Kidney glomerular epithelial cell (primary cell): ENCODE measurements around the gene TNFRSF8.

ENCODE experiments used
- DNase-seq: peaks from one replicate; lab custom pipeline; 2025; lab: John Stamatoyannopoulos, UW

TNFRSF8 gene

DNA sequence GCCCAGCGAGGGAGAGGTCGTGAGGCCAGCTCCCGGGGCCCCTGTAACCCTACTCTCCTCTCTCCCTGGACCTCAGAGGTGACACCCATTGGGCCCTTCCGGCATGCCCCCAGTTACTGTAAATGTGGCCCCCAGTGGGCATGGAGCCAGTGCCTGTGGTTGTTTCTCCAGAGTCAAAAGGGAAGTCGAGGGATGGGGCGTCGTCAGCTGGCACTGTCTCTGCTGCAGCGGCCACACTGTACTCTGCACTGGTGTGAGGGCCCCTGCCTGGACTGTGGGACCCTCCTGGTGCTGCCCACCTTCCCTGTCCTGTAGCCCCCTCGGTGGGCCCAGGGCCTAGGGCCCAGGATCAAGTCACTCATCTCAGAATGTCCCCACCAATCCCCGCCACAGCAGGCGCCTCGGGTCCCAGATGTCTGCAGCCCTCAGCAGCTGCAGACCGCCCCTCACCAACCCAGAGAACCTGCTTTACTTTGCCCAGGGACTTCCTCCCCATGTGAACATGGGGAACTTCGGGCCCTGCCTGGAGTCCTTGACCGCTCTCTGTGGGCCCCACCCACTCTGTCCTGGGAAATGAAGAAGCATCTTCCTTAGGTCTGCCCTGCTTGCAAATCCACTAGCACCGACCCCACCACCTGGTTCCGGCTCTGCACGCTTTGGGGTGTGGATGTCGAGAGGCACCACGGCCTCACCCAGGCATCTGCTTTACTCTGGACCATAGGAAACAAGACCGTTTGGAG is 80.0 kb downstream of the TNFRSF8 start:
- DNase-seq, result no peak

DNA sequence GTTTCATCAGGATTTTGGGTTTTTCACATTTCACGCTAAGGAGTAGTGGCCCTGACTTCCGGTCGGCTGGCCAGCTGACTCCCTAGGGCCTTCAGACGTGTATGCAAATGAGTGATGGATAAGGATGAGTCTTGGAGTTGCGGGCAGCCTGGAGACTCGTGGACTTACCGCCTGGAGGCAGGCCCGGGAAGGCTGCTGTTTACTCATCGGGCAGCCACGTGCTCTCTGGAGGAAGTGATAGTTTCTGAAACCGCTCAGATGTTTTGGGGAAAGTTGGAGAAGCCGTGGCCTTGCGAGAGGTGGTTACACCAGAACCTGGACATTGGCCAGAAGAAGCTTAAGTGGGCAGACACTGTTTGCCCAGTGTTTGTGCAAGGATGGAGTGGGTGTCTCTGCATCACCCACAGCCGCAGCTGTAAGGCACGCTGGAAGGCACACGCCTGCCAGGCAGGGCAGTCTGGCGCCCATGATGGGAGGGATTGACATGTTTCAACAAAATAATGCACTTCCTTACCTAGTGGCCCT is 80.6 kb downstream of the TNFRSF8 start:
- no peak for DNase-seq

DNA sequence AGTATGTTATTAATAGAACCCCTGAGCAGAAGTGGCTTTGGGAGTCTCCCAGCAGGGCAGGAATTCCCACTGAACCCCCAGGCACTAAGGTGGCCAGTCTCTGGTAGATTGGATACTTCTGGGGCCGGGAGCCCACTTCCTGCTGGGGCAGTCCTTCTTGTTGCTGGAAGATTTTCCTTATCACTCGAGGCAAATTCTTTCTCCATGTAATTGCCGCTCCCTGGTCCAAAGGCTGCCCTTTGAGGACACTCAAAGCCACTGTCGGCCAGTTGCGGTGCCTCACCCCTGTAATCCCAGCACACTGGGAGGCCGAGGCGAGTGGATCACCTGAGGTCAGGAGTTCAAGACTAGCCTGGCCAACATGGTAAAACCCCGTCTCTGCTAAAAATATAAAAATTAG is 81.1 kb downstream of the TNFRSF8 start:
- no peak for DNase-seq

DNA sequence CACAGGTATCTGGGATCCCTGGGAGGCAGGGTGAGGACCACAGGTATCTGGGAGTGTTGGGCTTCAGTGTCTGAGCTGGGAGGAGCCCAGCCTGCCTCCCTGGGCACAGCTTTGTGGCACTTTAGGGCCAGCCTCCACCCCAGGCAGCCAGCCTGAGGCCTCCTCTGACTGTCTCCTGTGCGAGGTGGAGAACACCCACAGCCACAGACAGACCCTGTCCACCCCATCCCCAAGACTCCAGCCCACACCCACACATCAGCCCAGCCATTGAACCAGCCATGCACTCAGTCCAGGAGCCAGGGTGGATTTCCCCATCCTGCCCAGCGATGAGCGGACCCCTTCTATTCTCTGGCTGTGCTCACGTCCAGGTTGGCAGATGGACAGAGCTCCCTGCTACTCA is 81.9 kb downstream of the TNFRSF8 start:
- no peak for DNase-seq

DNA sequence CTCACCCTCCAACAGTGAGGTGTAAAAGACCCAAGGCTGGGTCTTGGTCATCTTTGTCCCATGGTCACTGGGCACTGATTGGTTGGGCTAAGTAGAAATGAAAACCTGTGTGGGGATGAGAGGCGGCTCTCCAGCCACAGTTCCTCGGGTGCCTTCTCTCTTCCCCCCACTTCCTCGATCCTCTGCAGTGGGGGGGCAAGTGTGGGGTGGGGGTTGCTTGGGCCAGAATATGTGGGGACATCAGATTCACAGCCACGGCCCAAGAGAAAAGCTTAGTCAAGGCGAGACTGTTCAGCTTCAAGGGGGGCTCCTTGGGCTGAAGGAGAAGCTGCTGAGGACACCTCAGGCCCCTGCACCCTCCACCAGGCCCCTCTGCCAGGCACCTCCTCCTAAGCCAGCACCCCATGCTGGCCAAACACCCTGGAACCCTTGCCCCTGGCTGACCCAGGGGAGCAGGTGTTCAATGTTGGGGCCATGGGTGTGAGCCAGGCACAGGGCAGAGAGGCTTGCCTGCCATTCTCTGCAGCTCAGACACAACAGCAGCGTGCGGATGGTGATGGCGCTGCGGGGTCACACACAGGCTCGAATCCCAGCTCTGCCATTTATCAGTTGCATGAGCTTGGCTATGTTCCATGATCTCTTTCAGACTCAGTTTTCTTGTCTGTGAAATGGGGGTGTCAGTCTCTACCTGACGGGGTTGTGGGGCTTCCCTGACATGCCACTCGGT is 82.7 kb downstream of the TNFRSF8 start:
- DNase-seq, result no peak

DNA sequence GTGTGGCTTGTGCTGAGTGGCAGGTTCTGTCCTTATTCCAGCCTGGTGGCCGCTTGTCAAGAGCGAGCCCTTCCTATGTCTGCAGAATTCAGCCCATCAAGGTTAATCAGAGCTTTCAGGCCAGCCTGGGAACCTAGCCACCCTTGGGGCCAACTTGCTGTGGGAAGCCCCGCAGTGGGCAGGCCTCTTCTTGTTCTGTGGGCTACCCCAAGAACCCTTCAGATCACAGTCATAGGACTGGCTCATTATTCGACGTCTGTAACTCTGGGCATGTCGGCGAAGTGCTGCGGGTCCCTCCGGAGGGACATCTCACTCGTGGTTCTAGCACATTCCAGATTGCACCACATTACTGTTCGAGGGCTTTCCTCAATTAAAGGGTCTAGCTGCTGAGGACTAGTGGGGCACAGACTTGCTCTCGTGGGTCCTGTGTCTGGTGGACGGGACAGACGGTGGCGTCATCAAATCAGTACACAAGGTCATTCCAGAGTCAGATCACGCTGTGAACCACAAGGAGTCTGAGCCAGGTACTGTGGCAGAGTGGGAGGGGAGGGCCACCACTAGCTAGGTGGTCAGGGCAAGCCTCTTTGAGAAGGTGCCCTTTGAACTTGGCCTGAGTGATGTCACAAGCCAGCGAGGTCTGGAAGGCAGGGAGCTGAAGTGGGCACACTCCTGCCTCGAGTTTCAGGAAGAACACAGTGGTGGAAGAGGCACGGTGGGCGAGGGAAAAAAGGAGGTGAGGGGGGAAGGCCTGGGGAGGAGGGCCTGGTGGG is 83.4 kb downstream of the TNFRSF8 start:
- no peak for DNase-seq

DNA sequence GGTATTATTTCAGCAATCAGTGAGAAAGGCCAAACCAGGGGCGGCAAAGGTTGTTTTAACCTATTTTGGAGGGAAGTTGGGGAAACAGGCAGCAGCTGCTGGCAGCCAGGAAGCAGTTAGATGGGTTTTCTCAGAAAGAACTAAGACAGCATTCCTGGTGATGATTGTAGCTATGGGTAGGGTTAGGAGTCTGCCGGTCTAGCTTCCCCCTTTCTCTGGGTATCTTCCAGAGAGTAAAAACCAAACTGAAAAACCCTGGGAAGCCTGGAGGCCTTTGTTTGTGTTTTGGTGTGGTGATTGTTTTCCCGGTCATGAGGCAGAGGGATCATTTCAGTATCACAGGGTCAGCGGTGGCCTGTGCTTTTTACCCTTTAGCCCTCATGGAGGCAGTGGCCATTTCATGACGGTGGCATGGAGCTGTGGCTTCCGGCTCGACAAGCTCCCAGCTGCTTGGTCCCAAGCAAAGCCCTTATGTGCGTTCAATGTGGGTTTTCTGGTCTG is 84.1 kb downstream of the TNFRSF8 start:
- no peak for DNase-seq

DNA sequence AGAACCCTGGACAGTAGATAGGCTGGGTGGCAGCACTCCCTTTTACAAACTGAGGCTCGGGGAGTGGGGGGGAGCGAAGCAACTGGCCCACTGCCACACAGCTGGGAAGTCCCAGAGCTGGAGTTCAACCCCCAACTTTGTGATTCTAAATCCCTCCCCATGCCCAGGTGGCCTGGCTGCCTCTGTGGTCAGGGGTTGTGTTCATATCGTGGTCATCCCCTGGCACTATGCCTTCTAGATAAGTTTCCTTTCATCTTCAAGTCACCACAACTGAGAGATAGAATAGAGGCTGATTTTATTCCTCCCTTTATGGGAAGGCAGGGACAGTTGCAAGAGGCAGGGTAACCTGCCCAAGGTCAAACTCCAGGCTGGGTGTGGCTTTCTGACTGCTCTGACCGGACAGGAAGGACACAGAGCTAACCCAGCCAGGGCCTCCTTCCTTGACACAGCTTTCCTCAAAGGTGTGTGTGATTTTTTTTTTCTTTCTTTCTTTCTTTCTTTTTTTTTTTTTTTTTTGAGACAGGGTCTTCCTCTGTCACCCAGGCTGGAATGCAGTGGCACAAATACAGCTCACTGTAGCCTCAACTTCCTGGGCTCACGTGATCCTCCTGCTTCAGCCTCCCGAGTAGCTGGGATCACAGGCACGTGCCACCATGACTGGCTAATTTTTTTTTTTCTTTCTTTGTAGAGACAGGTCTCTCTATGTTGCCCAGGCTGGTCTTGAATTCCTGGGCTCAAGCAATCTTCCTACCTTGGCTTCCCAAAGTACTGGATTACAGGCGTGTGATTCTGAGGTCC is 85.3 kb downstream of the TNFRSF8 start:
- no peak for DNase-seq

DNA sequence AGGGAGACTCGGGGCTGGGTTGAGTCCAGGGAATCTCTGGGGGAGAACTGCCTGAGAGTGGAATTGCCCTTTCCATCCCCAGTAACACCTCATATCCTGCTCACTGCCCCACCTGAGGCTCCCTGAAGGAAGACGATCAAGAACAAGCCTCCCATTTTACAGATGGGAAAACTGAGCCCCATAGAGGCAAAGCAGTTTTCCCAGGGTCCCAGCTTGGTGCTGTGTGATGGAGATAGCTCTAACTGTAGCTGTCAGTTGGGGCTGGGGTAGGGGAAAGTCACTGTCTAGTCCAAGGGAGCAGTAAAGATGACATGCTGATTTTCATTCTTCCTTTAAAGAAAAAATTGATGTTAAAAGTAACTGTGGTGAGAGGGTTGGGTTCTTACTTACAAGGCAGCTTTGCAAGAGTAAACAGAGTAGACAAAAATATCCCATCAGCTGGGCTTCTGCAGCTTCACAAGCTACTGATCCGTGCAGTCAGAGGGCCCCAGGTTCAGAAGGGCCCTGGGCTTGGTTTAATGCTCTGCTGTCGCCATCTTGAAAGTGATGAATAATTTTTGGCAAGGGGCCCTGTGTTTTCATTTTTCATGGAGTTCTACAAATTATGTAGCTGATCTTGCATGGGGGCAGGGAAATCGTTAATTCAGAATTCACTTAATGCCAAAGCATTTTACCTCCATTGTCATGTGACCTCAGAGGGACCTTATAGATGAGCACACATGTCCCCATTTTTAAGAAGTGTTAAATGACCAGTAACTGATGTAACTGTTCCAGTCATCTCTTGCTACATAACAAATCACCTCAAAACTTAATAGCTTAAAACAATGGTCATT is 86.1 kb downstream of the TNFRSF8 start:
- no peak for DNase-seq

DNA sequence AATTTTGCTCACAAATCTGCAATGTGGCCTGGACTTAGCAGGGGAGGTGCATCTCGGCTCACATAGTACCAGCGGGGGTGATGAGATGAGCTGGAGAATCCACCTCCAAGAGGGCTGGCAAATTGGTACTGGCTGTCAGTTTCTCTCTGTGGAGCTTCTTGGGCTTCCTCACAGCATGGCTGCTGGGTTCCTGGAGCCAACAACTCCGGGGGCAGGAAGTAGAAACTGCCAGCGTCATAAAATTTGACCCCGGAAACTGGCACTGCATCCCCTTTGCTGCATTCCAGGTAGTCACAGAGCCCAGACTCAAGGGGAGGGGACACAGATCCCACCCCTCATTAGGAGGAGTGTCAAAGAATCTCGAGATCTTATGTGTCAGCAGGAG is 86.7 kb downstream of the TNFRSF8 start:
- no peak for DNase-seq

DNA sequence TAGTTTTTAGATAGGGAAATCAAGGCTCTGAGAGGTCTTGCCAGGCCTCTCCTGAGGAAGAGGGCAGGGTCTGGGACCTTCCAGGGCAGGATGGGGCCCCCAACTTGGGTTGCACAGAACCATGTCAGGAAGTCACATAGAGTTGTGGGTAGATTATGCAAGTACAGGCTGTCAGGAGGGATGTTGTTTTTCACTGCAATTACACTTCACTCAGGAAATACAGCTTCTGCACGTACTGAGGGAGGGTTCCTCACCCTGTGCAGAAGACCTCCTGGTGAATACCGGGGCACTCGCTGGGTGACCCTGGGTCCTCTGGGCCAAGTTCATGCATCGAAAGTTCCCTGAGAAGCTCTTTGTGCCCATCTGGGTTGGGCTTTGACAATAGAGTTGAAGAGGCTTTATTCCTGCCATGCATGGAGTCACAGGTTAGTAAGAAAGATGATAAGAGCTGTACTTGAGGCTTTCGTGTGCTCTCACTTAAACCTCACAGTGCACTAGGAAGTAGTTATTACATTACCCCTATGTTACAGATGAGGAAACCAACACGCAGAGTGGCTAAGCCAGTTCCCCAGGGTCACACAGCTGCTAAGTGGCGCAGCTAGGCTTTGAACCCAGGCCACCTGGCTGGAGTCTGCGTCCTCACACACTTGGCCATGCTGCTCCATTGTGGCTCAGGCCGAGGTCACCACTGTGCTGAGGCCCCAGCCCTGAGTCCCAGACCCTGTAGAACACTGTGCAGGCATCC is 87.5 kb downstream of the TNFRSF8 start:
- no peak for DNase-seq

DNA sequence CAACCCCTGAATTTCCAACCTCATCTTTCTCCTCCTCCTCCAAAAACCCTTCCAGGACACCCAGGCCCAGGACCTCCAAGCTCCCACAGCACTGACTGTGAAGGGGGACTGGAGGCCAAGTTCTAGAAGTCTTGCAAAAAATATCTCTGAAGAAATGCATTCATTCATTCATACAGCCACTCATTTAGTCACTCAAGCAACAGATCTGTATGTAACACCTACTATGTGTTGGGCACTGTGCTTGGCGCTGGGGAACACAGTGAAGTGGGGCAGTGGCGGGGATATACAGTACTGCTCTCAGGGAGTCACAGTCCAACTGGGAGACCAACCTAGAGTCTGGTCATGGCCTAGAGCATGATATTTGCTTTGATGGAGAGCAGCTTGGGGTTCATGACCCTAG is 88.4 kb downstream of the TNFRSF8 start:
- no peak for DNase-seq

DNA sequence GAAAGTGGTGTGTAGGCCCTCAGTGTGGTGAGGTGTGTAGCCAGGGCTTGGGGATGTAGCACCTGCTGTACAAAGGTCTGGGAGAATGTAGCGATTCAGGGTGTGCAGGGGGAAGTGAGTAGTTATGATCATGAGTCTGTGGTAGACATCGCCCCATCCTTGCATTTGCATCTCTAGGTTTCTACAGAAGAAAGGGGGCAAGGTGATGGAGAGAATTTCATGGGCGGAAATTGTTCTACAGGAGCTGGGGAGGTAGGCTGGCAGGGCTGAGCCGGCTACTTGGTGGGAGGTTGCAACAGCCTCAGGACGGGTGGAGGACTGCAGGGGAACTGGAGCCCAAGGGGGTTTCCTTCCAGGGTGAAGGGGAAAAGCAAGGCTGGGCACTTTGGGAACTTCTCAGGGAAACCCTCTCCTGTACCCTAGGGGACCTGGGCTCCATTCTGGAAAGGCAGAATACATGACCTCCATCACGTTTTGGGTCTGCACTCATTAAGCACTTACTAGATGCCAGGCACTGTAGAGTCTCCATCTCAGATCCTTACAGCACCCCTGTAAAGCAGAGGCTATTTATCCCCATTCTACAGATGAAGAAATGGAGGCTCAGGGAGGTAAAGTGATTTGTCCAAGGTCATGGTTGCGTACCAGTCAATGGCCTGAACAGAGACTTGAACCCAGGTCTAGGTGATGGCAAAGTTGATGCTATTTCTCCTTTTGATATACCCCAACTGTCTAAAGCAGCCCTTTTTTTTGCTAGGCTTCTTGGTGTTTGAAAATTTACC is 89.2 kb downstream of the TNFRSF8 start:
- no peak for DNase-seq

DNA sequence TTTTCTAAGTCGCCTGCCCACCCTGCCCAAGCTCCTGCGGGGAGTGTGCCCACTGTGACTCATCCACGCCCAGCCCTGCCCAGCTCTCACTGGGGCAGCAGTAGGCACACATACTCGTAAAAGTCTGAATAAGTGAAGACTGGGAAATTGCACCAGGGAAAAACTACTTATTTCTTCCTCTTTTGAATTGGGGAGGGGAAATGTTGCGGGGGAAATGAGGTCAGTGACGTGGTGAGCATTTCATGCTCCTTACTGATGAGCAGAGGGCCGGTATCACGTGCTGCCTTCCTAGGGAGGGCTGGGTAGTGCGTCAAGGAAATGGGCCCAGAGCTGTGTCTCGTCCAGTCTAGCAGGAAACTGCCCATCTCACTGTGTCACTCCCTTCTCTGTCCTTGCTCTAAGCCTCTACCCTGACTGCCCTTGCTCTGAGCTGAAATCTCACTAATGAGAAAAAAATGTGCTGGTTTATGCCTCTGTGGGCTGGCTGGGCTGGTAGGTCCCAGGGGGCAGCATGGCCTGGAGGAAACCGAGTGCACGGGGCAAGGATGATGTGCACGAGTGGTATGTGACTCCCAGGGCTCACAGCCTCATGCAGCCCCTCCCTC is 90.2 kb downstream of the TNFRSF8 start:
- no peak for DNase-seq

DNA sequence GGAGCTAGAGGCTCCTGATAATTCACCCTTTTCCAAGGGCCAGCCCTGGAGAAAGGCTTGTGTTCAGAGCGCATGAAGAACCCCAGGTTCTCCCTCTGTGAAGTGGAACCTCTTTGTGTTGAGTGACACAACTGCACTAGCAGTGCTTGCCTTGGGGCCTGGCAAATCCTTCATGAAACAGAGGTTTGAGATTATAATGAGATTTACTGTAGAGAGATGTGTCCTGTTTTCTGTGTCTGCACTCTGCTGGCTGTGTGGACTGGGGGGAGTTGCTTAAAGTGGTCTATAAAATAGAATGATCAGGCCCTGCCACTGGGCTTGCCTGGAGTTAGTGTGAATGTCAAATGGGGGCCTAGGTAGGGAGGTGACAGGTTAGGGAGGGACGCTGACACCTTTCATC is 92.2 kb downstream of the TNFRSF8 start:
- no peak for DNase-seq

DNA sequence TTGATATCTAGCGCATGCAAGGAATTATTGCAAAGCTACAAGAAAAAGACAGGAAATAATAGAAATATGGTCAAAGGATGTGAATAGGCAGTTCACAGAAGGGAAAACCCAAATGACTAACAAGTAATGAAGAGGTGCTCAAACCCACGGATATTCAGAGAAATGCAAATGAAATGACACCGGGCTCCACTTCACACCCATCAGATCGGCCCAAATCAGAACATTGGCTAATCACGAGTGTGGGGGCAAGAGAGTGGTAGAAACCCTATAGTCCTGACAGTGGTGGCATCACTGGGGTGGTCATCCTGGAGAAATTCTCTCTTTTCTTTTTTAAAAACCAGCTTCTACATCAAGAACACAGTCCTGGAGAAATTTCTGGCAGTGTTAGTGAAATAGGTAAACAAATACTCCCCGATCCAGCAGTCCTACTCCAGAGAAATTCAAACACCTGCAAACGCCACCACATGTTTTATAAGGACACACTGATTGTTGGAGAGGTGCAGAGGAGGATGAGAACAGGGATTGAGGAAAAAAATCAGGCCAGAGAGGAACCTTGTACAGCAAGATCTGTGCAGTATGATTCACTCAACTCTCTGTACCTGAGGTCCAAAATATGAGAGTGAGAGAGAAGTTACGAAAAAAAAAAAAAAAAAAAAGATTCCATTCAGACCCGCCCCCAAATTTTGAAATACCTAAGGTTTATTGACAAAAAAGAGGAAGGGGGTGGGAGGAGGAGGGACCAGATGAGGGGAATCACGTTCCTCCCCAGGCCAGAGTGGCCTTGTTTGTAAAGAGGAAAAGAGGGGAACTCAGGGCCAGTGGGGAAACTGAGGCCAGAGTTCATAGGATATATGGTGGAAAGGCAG is 94.5 kb downstream of the TNFRSF8 start:
- no peak for DNase-seq

DNA sequence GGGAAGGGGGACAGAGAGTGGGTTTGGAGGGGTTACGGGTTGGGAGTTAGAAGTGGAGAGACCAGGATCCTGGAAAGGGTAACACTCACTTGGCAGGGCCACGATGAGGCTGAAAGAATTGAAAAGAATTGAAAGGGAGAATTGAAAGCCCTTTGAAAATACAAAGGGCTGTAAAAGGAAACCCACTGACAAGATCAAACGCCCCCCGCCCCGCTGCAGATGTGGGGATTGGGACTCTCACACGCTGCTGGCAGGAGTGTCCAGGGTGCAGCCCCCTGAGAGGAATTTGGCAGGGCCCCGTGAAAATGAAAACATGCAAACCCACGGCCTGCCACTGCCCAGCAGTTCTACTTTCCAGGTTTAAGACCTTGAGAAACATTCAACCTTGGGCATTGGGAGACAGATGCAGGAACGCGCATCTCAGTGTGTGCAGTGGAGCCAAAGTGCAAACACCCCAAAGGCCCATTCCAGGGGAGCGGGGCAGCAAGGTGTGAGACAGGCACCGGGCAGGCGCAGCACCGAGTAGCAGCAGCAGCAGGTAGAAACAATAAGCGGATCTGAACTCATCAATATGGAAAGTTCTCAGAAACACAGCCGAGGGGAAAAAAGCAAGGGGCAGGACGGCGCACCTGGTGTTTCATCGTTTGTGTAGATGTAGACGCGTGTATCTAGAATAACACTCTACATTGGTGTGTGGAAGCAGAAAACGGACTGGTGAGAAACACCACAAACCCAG is 95.4 kb downstream of the TNFRSF8 start:
- DNase-seq, result no peak
